ENCODE data around the gene VAMP7.
A peak's percentile ranks its signal among the peaks of the same experiment; 100 is the strongest.
"Not testable (repeated sequence)": the region's sequence is repeated elsewhere in the genome, so short reads cannot be mapped to it uniquely, and the experiment has no call there.

DNA sequence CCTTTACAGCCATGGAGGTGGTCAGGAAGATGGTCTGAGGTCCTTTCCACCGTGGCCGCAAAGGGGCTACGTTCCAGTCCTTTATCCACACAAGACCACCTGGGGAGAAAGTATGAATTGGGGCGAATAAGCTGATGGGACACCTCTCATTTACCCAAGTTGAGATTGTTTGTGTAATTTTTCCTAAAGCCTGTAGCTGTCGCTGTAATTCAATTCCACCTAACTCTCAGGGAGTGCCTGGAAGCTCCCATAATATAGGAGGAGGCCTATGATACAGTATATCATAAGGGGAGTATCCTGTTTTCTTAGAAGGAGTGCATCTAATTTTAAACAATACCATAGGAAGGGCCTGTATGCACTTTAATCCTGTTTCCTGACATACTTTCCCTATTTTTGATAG, 90.5 kb downstream of the VAMP7 start:
- TF ChIP-seq CTCF (conservative IDR thresholded peaks at IDR 0.05 in 1 of 2, IDR thresholded peaks at IDR 0.05 in 1 of 2; ENCODE audit: extremely low read depth in 1 of 2, insufficient read depth in 1 of 2, low read depth in 1 of 2, low read length in 2 of 2) = peak in 1 of 2 donors; percentile 36
- TF ChIP-seq EZH2 (IDR thresholded peaks at IDR 0.05; ENCODE audit: borderline replicate concordance, low read length) = not testable (repeated sequence)
